IMR-90 (cell line): ENCODE measurements around the gene SDK1. TPM values are rescaled to one million over a fixed set of nuclear protein-coding genes. Genes with fewer than 3 reads are reported as not detected.

Experiments
- ATAC-seq: fragments of 200-7000 bp; cut with Tn5 transposase; 2 replicates; pipeline ENCODE4 v1.9.1; 2020; ENCODE audit warnings: low read depth, mild to moderate bottlenecking, moderate library complexity
- BruUV-seq: library from RNA; stranded (reverse); fragments of 400-500 nt; replicated peaks from 2 replicates; lab custom pipeline; 2021; lab: Mats Ljungman, UMichigan
- CTCF ChIA-PET: fragments of 300-600 bp; formaldehyde crosslinking; extraction: SDS; loops from one replicate; lab custom pipeline; 2021; ENCODE audit warnings: antibody characterized with exemption; lab: Yijun Ruan, JAX
- POLR2A ChIA-PET: fragments of 300-600 bp; sonication (Branson Sonifier 250); formaldehyde crosslinking; loops from one replicate; lab custom pipeline; 2022; ENCODE audit warnings: antibody characterized with exemption; ENCODE audit not compliant: unreplicated experiment; lab: Charles Lee
- DNase-seq: peaks from one replicate; pipeline ENCODE4 v3.0.0; 2013
- H2AFZ ChIP-seq: replicated peaks from 2 replicates; pipeline ENCODE3; 2013; ENCODE audit warnings: low read length, mild to moderate bottlenecking; ENCODE audit not compliant: poor library complexity
- H2AK5ac ChIP-seq: 2 replicates; pipeline ENCODE4 v1.6.1; 2013; ENCODE audit warnings: low read depth, low read length, inconsistent platforms
- H2AK9ac ChIP-seq: replicated peaks from 2 replicates; pipeline ENCODE3; 2013; ENCODE audit warnings: mild to moderate bottlenecking, low read depth, low read length, moderate library complexity; ENCODE audit not compliant: poor library complexity
- H2BK120ac ChIP-seq: 2 replicates; pipeline ENCODE4 v1.6.1; 2013; ENCODE audit warnings: low read depth, low read length, inconsistent platforms
- H2BK15ac ChIP-seq: 3 replicates; pipeline ENCODE4 v1.6.1; 2013; ENCODE audit warnings: low read depth, low read length, inconsistent platforms
- H2BK20ac ChIP-seq: 2 replicates; pipeline ENCODE4 v1.6.1; 2013; ENCODE audit warnings: low read depth, mild to moderate bottlenecking, inconsistent platforms, low read length, moderate library complexity
- H2BK5ac ChIP-seq: 2 replicates; pipeline ENCODE4 v1.6.1; 2013; ENCODE audit warnings: mild to moderate bottlenecking, low read depth, low read length, inconsistent platforms; ENCODE audit not compliant: poor library complexity, severe bottlenecking
- H3K14ac ChIP-seq: replicated peaks from 2 replicates; pipeline ENCODE4 v1.6.1; 2013; ENCODE audit warnings: low read depth, low read length, inconsistent platforms
- H3K18ac ChIP-seq: 2 replicates; pipeline ENCODE4 v1.6.1; 2013; ENCODE audit warnings: low read depth, low read length, control low read depth
- H3K23ac ChIP-seq: 2 replicates; pipeline ENCODE4 v1.6.1; 2013; ENCODE audit warnings: low read depth, low read length, inconsistent platforms
- H3K27ac ChIP-seq: 2 replicates; pipeline ENCODE4 v1.5.1; 2013; ENCODE audit warnings: mild to moderate bottlenecking, control low read depth, low read length; ENCODE audit not compliant: insufficient read depth
- H3K27me3 ChIP-seq: 2 replicates; pipeline ENCODE4 v1.6.1; 2013; ENCODE audit warnings: low read length; ENCODE audit not compliant: control insufficient read depth, insufficient read depth
- H3K36me3 ChIP-seq: 2 replicates; pipeline ENCODE4 v1.6.1; 2013; ENCODE audit warnings: low read length, mixed read lengths; ENCODE audit not compliant: control insufficient read depth, insufficient read depth
- H3K4ac ChIP-seq: 2 replicates; pipeline ENCODE4 v1.6.1; 2013; ENCODE audit warnings: low read depth, low read length, inconsistent platforms
- H3K4me1 ChIP-seq: 2 replicates; pipeline ENCODE4 v1.6.1; 2013; ENCODE audit warnings: low read length, mixed read lengths; ENCODE audit not compliant: control insufficient read depth, insufficient read depth
- H3K4me2 ChIP-seq: 2 replicates; pipeline ENCODE4 v1.6.1; 2013; ENCODE audit warnings: low read depth, mild to moderate bottlenecking, control low read depth, low read length, moderate library complexity
- H3K4me3 ChIP-seq: 2 replicates; pipeline ENCODE4 v1.5.1; 2013; ENCODE audit warnings: low read depth, mild to moderate bottlenecking, control low read depth, low read length, moderate library complexity; ENCODE audit not compliant: insufficient read depth
- H3K56ac ChIP-seq: 2 replicates; pipeline ENCODE4 v1.6.1; 2013; ENCODE audit warnings: low read length, inconsistent platforms; ENCODE audit not compliant: insufficient read depth; ENCODE audit errors: extremely low read depth
- H3K79me1 ChIP-seq, 2 experiments: 2 replicates each; pipeline ENCODE4 v1.6.1; 2013; ENCODE audit warnings: low read length in 2 of 2, inconsistent platforms in 1 of 2, low read depth in 1 of 2
- H3K9ac ChIP-seq: 2 replicates; pipeline ENCODE4 v1.6.1; 2013; ENCODE audit warnings: low read depth, low read length, control low read depth
- H3K9me1 ChIP-seq: 2 replicates; pipeline ENCODE4 v1.6.1; 2013; ENCODE audit warnings: low read length, inconsistent platforms; ENCODE audit not compliant: insufficient read depth
- H3K9me3 ChIP-seq: 2 replicates; pipeline ENCODE4 v1.6.1; 2013; ENCODE audit warnings: low read length; ENCODE audit not compliant: control insufficient read depth, insufficient read depth
- H4K20me1 ChIP-seq: 2 replicates; pipeline ENCODE4 v1.6.1; 2013; ENCODE audit warnings: low read length, inconsistent platforms; ENCODE audit not compliant: insufficient read depth
- H4K5ac ChIP-seq: 2 replicates; pipeline ENCODE4 v1.6.1; 2013; ENCODE audit warnings: mild to moderate bottlenecking, low read depth, low read length, control low read depth
- H4K8ac ChIP-seq, 2 experiments: 2 replicates each; pipeline ENCODE4 v1.6.1; 2013; ENCODE audit warnings: low read depth in 2 of 2, low read length in 2 of 2, control low read depth in 1 of 2, inconsistent platforms in 1 of 2
- H4K91ac ChIP-seq: 2 replicates; pipeline ENCODE4 v1.6.1; 2013; ENCODE audit warnings: low read depth, low read length, inconsistent platforms; ENCODE audit not compliant: insufficient read depth
- BHLHE40 ChIP-seq: fragments of 150-350 bp; IDR thresholded peaks from 2 replicates; pipeline ENCODE4 v1.6.1; 2016; ENCODE audit warnings: mild to moderate bottlenecking, low read depth, low read length
- CHD1 ChIP-seq: IDR thresholded peaks from 2 replicates; pipeline ENCODE4 v1.6.1; 2012; ENCODE audit warnings: low read depth, low read length, improper control_type of control experiment
- MAFK ChIP-seq: IDR thresholded peaks from 2 replicates; pipeline ENCODE4 v1.6.1; 2012; ENCODE audit warnings: low read depth, low read length, improper control_type of control experiment
- NFE2L2 ChIP-seq: fragments of 150-350 bp; IDR thresholded peaks from 2 replicates; pipeline ENCODE4 v1.6.1; 2016; ENCODE audit warnings: low read depth, mild to moderate bottlenecking, low read length
- WGBS, 2 experiments: methylation state at CpG; one replicate each; pipeline versions ENCODE4 v1.1.5 to v1.1.7; 2013; ENCODE audit warnings: missing lambda C conversion rate in 2 of 2; ENCODE audit not compliant: insufficient read length in 1 of 2; ENCODE audit errors: extremely low coverage in 2 of 2; 5-methylcytosine and 5-hydroxymethylcytosine counted together
- dilution Hi-C: fragments of 300-500 bp; cut with HindIII; formaldehyde crosslinking; loops from one replicate; pipeline ENCODE4 v1.14.3; 2018; ENCODE audit warnings: low sequenced_read_pairs; ENCODE audit not compliant: unreplicated experiment
- in situ Hi-C: fragments of 300-500 bp; cut with MboI; formaldehyde crosslinking; loops from 3 replicates; pipeline ENCODE4 v1.14.3; 2019; ENCODE audit warnings: low sequenced_read_pairs, inconsistent platforms, mixed read lengths
- intact Hi-C: fragments of 100-400 bp; cut with micrococcal nuclease; formaldehyde crosslinking; loops from 2 replicates; pipeline ENCODE4 v1.10.0; 2022
- polyA plus RNA-seq, 3 experiments: library from polyadenylated mRNA; depleted of rRNA; stranded (reverse); fragments of >200 nt; gene quantifications; 2 replicates each; pipeline ENCODE4 v1.2.3, GENCODE V29; 2012; ENCODE audit warnings: low replicate concordance in 1 of 3
- total RNA-seq: library from RNA; depleted of rRNA; stranded (reverse); fragments of >200 nt; gene quantifications from 2 replicates; pipeline ENCODE4 v1.2.3, GENCODE V29; 2012
- TF ChIP-seq, protein P1 (sequence below): fragments of 150-350 bp; IDR thresholded peaks from 2 replicates; pipeline ENCODE4 v1.6.1; 2017; ENCODE audit warnings: mild to moderate bottlenecking, antibody characterized with exemption, low read length, low read depth

SDK1 gene
- total and polyA plus RNA-seq, 2 of the 4 experiments (the other 2 are of a cell fraction), result 1.5 to 1.6 TPM

DNA sequence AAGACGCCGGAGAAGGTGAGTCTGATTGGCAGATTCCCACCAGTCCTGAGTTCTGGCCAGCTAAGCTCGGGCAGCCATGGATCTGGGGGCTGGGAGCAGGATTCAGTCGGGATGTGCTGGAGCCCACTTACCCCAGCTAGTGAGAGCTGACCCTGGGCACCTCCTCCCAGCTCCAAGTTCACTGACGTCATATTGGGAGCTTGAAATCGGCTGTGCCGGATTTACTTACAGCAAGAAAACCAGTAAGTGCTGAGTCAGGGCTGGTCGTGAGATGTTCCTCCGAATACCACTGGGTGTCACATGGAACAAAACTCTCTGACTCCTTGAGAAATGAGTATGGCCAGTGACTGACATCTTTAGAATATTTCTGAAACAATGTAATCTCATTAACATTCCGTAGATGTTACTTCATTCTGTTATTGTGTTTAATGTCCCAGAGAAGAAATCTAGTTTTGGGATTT is 621.2 kb downstream of the SDK1 start:
- Histone ChIP-seq H3K36me3 (no peaks in the 10 kb centered on the region), H3K9ac (no peak overlapping the region; the same call in 1 of the 2 replicates), H3K27me3 (no peaks in the 10 kb centered on the region), H3K14ac (no peak overlapping the region), H2BK20ac (no peak overlapping the region), H4K20me1 (no peaks in the 10 kb centered on the region), H4K8ac (no peak overlapping the region), H3K4me1 (peaks cover 3% of the 10 kb centered on the region; the same call in 1 of the 2 replicates), H2AFZ (no peak overlapping the region), H3K23ac (no peak overlapping the region), H3K4me3 (no peak overlapping the region), H3K27ac (peak overlapping the region; percentile 19; the same call in 1 of the 2 replicates), H3K18ac (no peak overlapping the region; the same call in 1 of the 2 replicates), H4K91ac (no peak overlapping the region; the same call in 1 of the 2 replicates), H3K9me3 (no peaks in the 10 kb centered on the region; the same call in 1 of the 2 replicates), H2BK15ac (no peak overlapping the region), H3K4ac (no peak overlapping the region), H2AK9ac (no peak overlapping the region), H2AK5ac (no peak overlapping the region), H2BK120ac (no peak overlapping the region), H4K5ac (peak overlapping the region; percentile 35; the same call in 1 of the 2 replicates), H3K79me1 (no peaks in the 10 kb centered on the region), H2BK5ac (no peak overlapping the region), H3K56ac (no peak overlapping the region), H3K4me2 (no peak overlapping the region; the same call in 1 of the 2 replicates), H3K9me1 (no peaks in the 10 kb centered on the region)
- intact Hi-C loops, result loop anchor here (10.0 kb wide), 1 partner anchor 553 kb away; no protein-coding TSS in a partner anchor
- POLR2A ChIA-PET, result no interaction called here
- in situ Hi-C loops, result no loop called here
- DNase-seq (peak; percentile 90), ATAC-seq (peak; percentile 92)
- TF ChIP-seq MAFK (peak; percentile 89), CHD1 (no peak), BHLHE40 (no peak), NFE2L2 (peak; percentile 60; the same call in 1 of the 2 replicates)
- TF ChIP-seq, protein P1, sequence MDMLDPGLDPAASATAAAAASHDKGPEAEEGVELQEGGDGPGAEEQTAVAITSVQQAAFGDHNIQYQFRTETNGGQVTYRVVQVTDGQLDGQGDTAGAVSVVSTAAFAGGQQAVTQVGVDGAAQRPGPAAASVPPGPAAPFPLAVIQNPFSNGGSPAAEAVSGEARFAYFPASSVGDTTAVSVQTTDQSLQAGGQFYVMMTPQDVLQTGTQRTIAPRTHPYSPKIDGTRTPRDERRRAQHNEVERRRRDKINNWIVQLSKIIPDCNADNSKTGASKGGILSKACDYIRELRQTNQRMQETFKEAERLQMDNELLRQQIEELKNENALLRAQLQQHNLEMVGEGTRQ, result no peak
- no TSS peak for BruUV-seq
- CTCF ChIA-PET, result no interaction called here
- no CpG with 5 or more reads among the region's 10 CpGs for WGBS, 2 experiments
- dilution Hi-C loops, result no loop called here
